Endothelial cell of umbilical vein (primary cell): Measurements from ENCODE around the gene RNF183. TPM values are rescaled to one million over a fixed set of nuclear protein-coding genes. Genes with fewer than 3 reads are reported as not detected.

Experiments used
- BruUV-seq: library from RNA; stranded (reverse); fragments of 400-500 nt; replicated peaks from 2 replicates; lab custom pipeline; 2021; lab: Mats Ljungman, UMichigan
- CTCF ChIA-PET: fragments of 300-600, 350-600 bp; sonication (Branson Sonifier 250); formaldehyde crosslinking; loops from one replicate; lab custom pipeline; 2021; ENCODE audit warnings: antibody characterized with exemption, inconsistent platforms; lab: Charles Lee
- POLR2A ChIA-PET: fragments of 300-600, 350-600 bp; sonication (Branson Sonifier 250); formaldehyde crosslinking; loops from one replicate; lab custom pipeline; 2021; ENCODE audit warnings: antibody characterized with exemption, inconsistent platforms; lab: Charles Lee
- DNase-seq: peaks from one replicate; pipeline ENCODE4 v3.0.0-alpha.2; 2011; ENCODE audit warnings: low read depth, low spot score
- FAIRE-seq: peaks from 2 replicates; lab custom pipeline; 2011; peaks lifted over from hg19 to GRCh38; lab: Jason Lieb, UNC
- H2AFZ ChIP-seq: 2 replicates; pipeline ENCODE4 v1.6.0; 2012; ENCODE audit warnings: low read depth, low read length, control low read depth, inconsistent platforms
- H3K27ac ChIP-seq: 2 replicates; pipeline ENCODE4 v1.5.1; 2011; ENCODE audit warnings: low read depth, mild to moderate bottlenecking, control low read depth, low read length, moderate library complexity; ENCODE audit not compliant: insufficient read depth
- H3K27me3 ChIP-seq, 2 experiments: 2 replicates each; pipeline versions ENCODE4 v1.6.0 to v1.6.1; 2011; ENCODE audit warnings: low read length in 2 of 2, mixed read lengths in 1 of 2; ENCODE audit not compliant: control insufficient read depth in 2 of 2, insufficient read depth in 2 of 2
- H3K36me3 ChIP-seq, 2 experiments: 2 replicates in 1 of 2; 3 replicates in 1 of 2; pipeline ENCODE4 v1.5.1; 2011; ENCODE audit warnings: low read length in 2 of 2, mild to moderate bottlenecking in 1 of 2, moderate library complexity in 1 of 2; ENCODE audit not compliant: control insufficient read depth in 2 of 2, insufficient read depth in 2 of 2; ENCODE audit errors: extremely low read depth in 1 of 2
- H3K4me1 ChIP-seq: 3 replicates; pipeline ENCODE4 v1.5.1; 2011; ENCODE audit warnings: mild to moderate bottlenecking, low read length; ENCODE audit not compliant: control insufficient read depth, insufficient read depth; ENCODE audit errors: extremely low read depth
- H3K4me2 ChIP-seq: 2 replicates; pipeline ENCODE4 v1.6.1; 2011; ENCODE audit warnings: low read length, control low read depth, mixed read lengths; ENCODE audit not compliant: insufficient read depth
- H3K4me3 ChIP-seq, 3 experiments: fragments of 200-600 bp in 1 of 3; sonication (generic), shearing (Covaris generic) in 1 of 3; replicated peaks in 1 of 3; 2 replicates each; pipeline ENCODE4 v1.5.1; 2011 to 2016; ENCODE audit warnings: control low read depth in 3 of 3, low read length in 3 of 3, mild to moderate bottlenecking in 2 of 3, inconsistent platforms in 1 of 3, low read depth in 1 of 3, moderate library complexity in 1 of 3; ENCODE audit not compliant: insufficient read depth in 1 of 3
- H3K79me2 ChIP-seq: 2 replicates; pipeline ENCODE4 v1.6.0; 2012; ENCODE audit warnings: low read length, inconsistent platforms; ENCODE audit not compliant: control insufficient read depth, insufficient read depth
- H3K9ac ChIP-seq: replicated peaks from 2 replicates; pipeline ENCODE3; 2011; ENCODE audit warnings: low read length, control low read depth; ENCODE audit not compliant: insufficient read depth; ENCODE audit errors: extremely low read depth
- H3K9me1 ChIP-seq: replicated peaks from 3 replicates; pipeline ENCODE4 v1.6.0; 2011; ENCODE audit warnings: mild to moderate bottlenecking, low read length; ENCODE audit not compliant: control insufficient read depth, insufficient read depth; ENCODE audit errors: extremely low read depth
- H3K9me3 ChIP-seq: replicated peaks from 2 replicates; pipeline ENCODE4 v1.5.1; 2012; ENCODE audit warnings: low read length, inconsistent platforms; ENCODE audit not compliant: control insufficient read depth, insufficient read depth
- H4K20me1 ChIP-seq: replicated peaks from 2 replicates; pipeline ENCODE3; 2011; ENCODE audit warnings: mild to moderate bottlenecking, low read length; ENCODE audit not compliant: control insufficient read depth, insufficient read depth; ENCODE audit errors: extremely low read depth
- EZH2 ChIP-seq: IDR thresholded peaks from 2 replicates; pipeline ENCODE4 v1.6.1; 2012; ENCODE audit warnings: borderline replicate concordance, low read depth, mild to moderate bottlenecking, moderate library complexity, low read length, inconsistent platforms; ENCODE audit not compliant: severe bottlenecking
- FOS ChIP-seq: IDR thresholded peaks from 2 replicates; pipeline ENCODE4 v1.6.1; 2011; ENCODE audit warnings: mild to moderate bottlenecking, low read length, moderate library complexity, borderline replicate concordance; ENCODE audit not compliant: insufficient read depth
- GATA2 ChIP-seq: IDR thresholded peaks from 2 replicates; pipeline ENCODE4 v1.7.0; 2011; ENCODE audit warnings: low read depth, mild to moderate bottlenecking, moderate library complexity, mixed read lengths, low read length; ENCODE audit not compliant: insufficient read length, insufficient read depth
- JUN ChIP-seq: IDR thresholded peaks from 2 replicates; pipeline ENCODE4 v1.6.1; 2011; ENCODE audit warnings: borderline replicate concordance, low read depth; ENCODE audit not compliant: insufficient read length, insufficient read depth
- MYC ChIP-seq: IDR thresholded peaks from one replicate; pipeline ENCODE4 v1.6.1; 2011; ENCODE audit warnings: mild to moderate bottlenecking, low read depth, low read length
- POLR2A ChIP-seq: IDR thresholded peaks from 2 replicates; pipeline ENCODE4 v1.6.1; 2012; ENCODE audit warnings: low read depth, mild to moderate bottlenecking, control low read depth, low read length
- POLR2AphosphoS5 ChIP-seq: IDR thresholded peaks from 2 replicates; pipeline ENCODE4 v1.6.1; 2012; ENCODE audit warnings: low read depth, mild to moderate bottlenecking, control low read depth, low read length, moderate library complexity; ENCODE audit not compliant: insufficient read depth
- dilution Hi-C: fragments of 300-500 bp; cut with MboI; formaldehyde crosslinking; loops from one replicate; pipeline ENCODE4 v1.15.0; 2019; ENCODE audit warnings: low sequenced_read_pairs; ENCODE audit not compliant: extremely low pct_ligation_motif_present
- intact Hi-C: fragments of 100-400 bp; cut with micrococcal nuclease; formaldehyde crosslinking; loops from one replicate; pipeline ENCODE4 v1.10.0; 2022
- polyA plus RNA-seq, 4 experiments: library from polyadenylated mRNA; depleted of rRNA in 3 of 4; stranded (reverse) in 3 of 4; unstranded in 1 of 4; fragments of >200 nt; gene quantifications; 2 replicates each; pipeline versions ENCODE4 v1.2.1 to v1.2.3, GENCODE V29; 2011 to 2012; ENCODE audit warnings: missing spikeins in 1 of 4
- total RNA-seq: library from RNA; stranded (reverse); gene quantifications from 2 replicates; pipeline ENCODE4 v1.2.3, GENCODE V29; 2021
- TF ChIP-seq, protein P1 (sequence below), 2 donors: IDR thresholded peaks; 1 replicate in 1 of 2; 2 replicates in 1 of 2; pipeline ENCODE4 v1.5.1; 2011; ENCODE audit warnings: low read length in 2 of 2, mild to moderate bottlenecking in 2 of 2, moderate library complexity in 2 of 2, control low read depth in 1 of 2, inconsistent platforms in 1 of 2, low read depth in 1 of 2; ENCODE audit not compliant: insufficient read depth in 1 of 2; ENCODE audit errors: extremely low read depth in 1 of 2
- TF ChIP-seq, protein P2 (sequence below): IDR thresholded peaks from 2 replicates; pipeline ENCODE4 v1.6.1; 2011; ENCODE audit not compliant: insufficient read depth, insufficient read length

The RNF183 gene
- total and polyA plus RNA-seq, 2 donors (not counting 3 experiments of a cell fraction or from before 2014, with no cell fraction given): not detected

DNA sequence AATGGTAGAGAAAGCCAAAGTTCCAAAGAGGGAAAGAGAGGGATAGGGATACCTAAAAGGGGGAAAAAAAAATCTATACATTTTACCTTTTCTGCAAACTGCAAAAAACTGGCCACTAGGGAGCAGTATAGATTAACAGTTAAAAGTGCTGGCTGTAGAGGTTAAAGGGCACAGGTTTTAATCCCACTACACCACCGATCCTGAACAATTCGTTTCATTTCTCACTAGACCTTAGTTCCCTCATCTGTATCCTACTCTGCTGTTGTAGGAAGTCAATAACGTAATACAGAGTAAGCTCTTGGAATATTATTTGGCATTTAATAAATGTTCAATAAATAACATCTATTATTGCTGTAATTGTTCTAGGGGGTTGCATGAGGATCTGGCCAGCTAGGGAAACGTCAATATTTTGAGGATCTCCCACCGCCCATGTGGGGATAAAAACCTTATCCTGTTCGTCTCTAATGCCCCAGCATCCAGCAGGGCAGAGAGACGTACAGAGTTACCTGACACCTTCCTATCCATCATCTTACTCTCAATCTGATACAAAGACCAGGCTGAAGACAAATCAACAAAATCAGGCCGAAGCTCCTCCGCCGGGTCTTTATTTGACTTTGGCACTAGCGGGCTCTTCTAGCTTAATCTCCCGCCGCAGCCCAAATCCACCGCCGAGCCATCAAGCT is 28.6 kb downstream of the RNF183 start:
- dilution Hi-C loops: no loop called here
- Histone ChIP-seq H3K79me2 (peaks cover 21% of the 10 kb centered on the region), H4K20me1 (no peaks in the 10 kb centered on the region), H2AFZ (peak overlapping the region; percentile 26), H3K4me2 (peak overlapping the region; percentile 75), H3K4me3 (peak overlapping the region; percentile 55 to 81 (median 74)), H3K9ac (peak overlapping the region; percentile 95), H3K27me3 (no peaks in the 10 kb centered on the region), H3K9me3 (no peaks in the 10 kb centered on the region), H3K36me3 (peaks cover 15% of the 10 kb centered on the region in 2 experiments), H3K4me1 (peaks cover 13% of the 10 kb centered on the region), H3K9me1 (no peaks in the 10 kb centered on the region), H3K27ac (peak overlapping the region; percentile 94)
- intact Hi-C loops: loop anchor here (1.0 to 2.0 kb wide), 9 partner anchors 53 to 408 kb away; partner anchors contain the start of genes ALAD, C9orf43, FKBP15 and POLE3
- CTCF ChIA-PET: interaction anchor here (0.6 to 4.4 kb wide), 26 partner anchors 17 to 383 kb away, joined by 3 to 52 read pairs (median 4); partner anchors contain the start of genes ALAD, C9orf43, FKBP15 and POLE3
- POLR2A ChIA-PET: interaction anchor here (0.6 to 1.7 kb wide), 9 partner anchors 20 to 400 kb away, joined by 3 to 9 read pairs (median 5); partner anchors contain the start of genes ALAD, C9orf43, FKBP15 and POLE3
- DNase-seq (peak; percentile 66), FAIRE-seq (peak; percentile 31)
- no peak for TF ChIP-seq GATA2
- TF ChIP-seq, protein P1, sequence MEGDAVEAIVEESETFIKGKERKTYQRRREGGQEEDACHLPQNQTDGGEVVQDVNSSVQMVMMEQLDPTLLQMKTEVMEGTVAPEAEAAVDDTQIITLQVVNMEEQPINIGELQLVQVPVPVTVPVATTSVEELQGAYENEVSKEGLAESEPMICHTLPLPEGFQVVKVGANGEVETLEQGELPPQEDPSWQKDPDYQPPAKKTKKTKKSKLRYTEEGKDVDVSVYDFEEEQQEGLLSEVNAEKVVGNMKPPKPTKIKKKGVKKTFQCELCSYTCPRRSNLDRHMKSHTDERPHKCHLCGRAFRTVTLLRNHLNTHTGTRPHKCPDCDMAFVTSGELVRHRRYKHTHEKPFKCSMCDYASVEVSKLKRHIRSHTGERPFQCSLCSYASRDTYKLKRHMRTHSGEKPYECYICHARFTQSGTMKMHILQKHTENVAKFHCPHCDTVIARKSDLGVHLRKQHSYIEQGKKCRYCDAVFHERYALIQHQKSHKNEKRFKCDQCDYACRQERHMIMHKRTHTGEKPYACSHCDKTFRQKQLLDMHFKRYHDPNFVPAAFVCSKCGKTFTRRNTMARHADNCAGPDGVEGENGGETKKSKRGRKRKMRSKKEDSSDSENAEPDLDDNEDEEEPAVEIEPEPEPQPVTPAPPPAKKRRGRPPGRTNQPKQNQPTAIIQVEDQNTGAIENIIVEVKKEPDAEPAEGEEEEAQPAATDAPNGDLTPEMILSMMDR (IDR thresholded peaks at IDR 0.05; ENCODE audit: extremely low read depth in 1 of 2, insufficient read depth in 1 of 2, low read depth in 1 of 2, low read length in 2 of 2): peak; percentile 50 to 52
- TSS peak; percentile 47 for BruUV-seq

GRCh38 chr9:113269871-113270270 is 33.3 kb downstream of the RNF183 start:
- peaks cover 6% of the 10 kb centered on the region for H3K79me2 ChIP-seq
- no peak overlapping the region for H3K9ac ChIP-seq
- no peak overlapping the region for H2AFZ ChIP-seq
- intact Hi-C loops (no loop called here), dilution Hi-C loops (no loop called here)
- DNase-seq (no peak), FAIRE-seq (no peak)
- peaks cover 13 to 19% of the 10 kb centered on the region in 2 experiments for H3K36me3 ChIP-seq
- no peak overlapping the region for H3K4me3 ChIP-seq
- no peak overlapping the region for H3K27ac ChIP-seq
- POLR2A ChIA-PET: no interaction called here
- CTCF ChIA-PET: interaction anchor here (1.0 kb wide), 1 partner anchor 13 kb away, joined by 3 read pairs; no protein-coding TSS in a partner anchor
- H3K9me3 ChIP-seq: no peaks in the 10 kb centered on the region
- no TSS peak for BruUV-seq
- H3K4me1 ChIP-seq: peaks cover 7% of the 10 kb centered on the region
- TF ChIP-seq, protein P2, sequence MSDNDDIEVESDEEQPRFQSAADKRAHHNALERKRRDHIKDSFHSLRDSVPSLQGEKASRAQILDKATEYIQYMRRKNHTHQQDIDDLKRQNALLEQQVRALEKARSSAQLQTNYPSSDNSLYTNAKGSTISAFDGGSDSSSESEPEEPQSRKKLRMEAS: no peak
- TF ChIP-seq, protein P1 (IDR thresholded peaks at IDR 0.05; ENCODE audit: extremely low read depth in 1 of 2, insufficient read depth in 1 of 2, low read depth in 1 of 2, low read length in 2 of 2): no peak
- no peak for TF ChIP-seq JUN
- TF ChIP-seq GATA2: no peak
- TF ChIP-seq POLR2AphosphoS5: no peak
- TF ChIP-seq POLR2A: no peak
- TF ChIP-seq MYC: no peak
- TF ChIP-seq EZH2: no peak
- no peak for TF ChIP-seq FOS
- H3K4me2 ChIP-seq: no peak overlapping the region
- no peaks in the 10 kb centered on the region for H4K20me1 ChIP-seq
- no peaks in the 10 kb centered on the region for H3K9me1 ChIP-seq
- H3K27me3 ChIP-seq: no peaks in the 10 kb centered on the region
